Thoracic aorta endothelial cell (primary cell): ENCODE results near the gene METAP1. TPM values are rescaled to one million over a fixed set of nuclear protein-coding genes. Genes with fewer than 3 reads are reported as not detected.

Source experiments
- small RNA-seq: library from RNA; depleted of rRNA; stranded (forward); fragments of <200 nt; gene quantifications from one replicate; pipeline ENCODE3, GENCODE V24; 2012
- total RNA-seq: library from RNA; depleted of rRNA; stranded (reverse); fragments of >200 nt; gene quantifications from 2 replicates; pipeline ENCODE4 v1.2.3, GENCODE V29; 2012

METAP1 gene
- 73.4 and 90.8 TPM in 2 replicates for total RNA-seq

GRCh38 chr4:98995183-98996055, at the start of gene METAP1:
Gene METAP1, plus strand, starts transcription at chr4:98995721. Its CDS starts 33 bp downstream, at chr4:98995754.

GRCh38 chr4:99088481-99089365, 93.2 kb downstream of the METAP1 start, which contains the start of gene ADH5:
Gene ADH5, minus strand, starts transcription at chr4:99088788. Its CDS starts 88 bp downstream, at chr4:99088700.

Small RNAs within 50 kb of the gene (small RNA-seq; reads per million reads assigned to genes)
- not detected for gene MIR3684
- not detected for gene RNU7-149P

Other genes starting within 250 kb of the METAP1 start
- gene EIF4E, start 66.6 kb upstream of the METAP1 start, total RNA-seq = 234 and 269 TPM in 2 replicates
- gene ADH5, start 93.1 kb downstream of the METAP1 start, total RNA-seq = 101 and 105 TPM in 2 replicates
- not detected in 2 replicates for gene ADH4, start 148.6 kb downstream of the METAP1 start, total RNA-seq
- not detected in 2 replicates for gene ADH6, start 223.5 kb downstream of the METAP1 start, total RNA-seq